ENCODE data around the gene MACF1. TPM values are rescaled to one million over a fixed set of nuclear protein-coding genes. Genes with fewer than 3 reads are reported as not detected.

MACF1 gene
- total and polyA plus RNA-seq, 2 donors (not counting 1 experiment from before 2014, with no cell fraction given) = 64.1 to 159 TPM

GRCh38 chr1:39163469-39163868, 41.0 kb upstream of the MACF1 start:
- Histone ChIP-seq H3K27me3 (replicated peaks in 1 of 4; ENCODE audit: control extremely low read depth in 1 of 4, control insufficient read depth in 3 of 4, insufficient read depth in 4 of 4, low read length in 3 of 4) (no peaks in the 10 kb centered on the region), H3K36me3 (replicated peaks in 1 of 2; ENCODE audit: control extremely low read depth in 1 of 2, control insufficient read depth in 1 of 2, extremely low read depth in 1 of 2, insufficient read depth in 2 of 2, low read length in 1 of 2) (no peaks in the 10 kb centered on the region), H4K20me1 (ENCODE audit: control insufficient read depth, insufficient read depth, low read length, poor library complexity, severe bottlenecking) (no peaks in the 10 kb centered on the region), H3K4me1 (ENCODE audit: control insufficient read depth in 2 of 2, insufficient read depth in 2 of 2, low read length in 2 of 2) (no peaks in the 10 kb centered on the region), H3K27ac (ENCODE audit: low read length in 2 of 2) (no peak overlapping the region), H2AFZ (ENCODE audit: insufficient read depth, low read depth, low read length, poor library complexity, severe bottlenecking) (no peak overlapping the region), H3K9ac (ENCODE audit: low read length) (no peak overlapping the region), H3K79me2 (ENCODE audit: control insufficient read depth, insufficient read depth, low read length) (no peaks in the 10 kb centered on the region), H3K9me3 (ENCODE audit: control extremely low read depth in 1 of 3, control insufficient read depth in 2 of 3, insufficient read depth in 1 of 3, low read length in 2 of 3) (no peaks in the 10 kb centered on the region), H3K4me2 (replicated peaks; ENCODE audit: low read depth, low read length, poor library complexity, severe bottlenecking) (no peak overlapping the region), H3K4me3 (ENCODE audit: control extremely low read depth in 1 of 5, extremely low read depth in 1 of 5, insufficient read depth in 1 of 5, low read depth in 2 of 5, low read length in 4 of 5) (no peak overlapping the region)
- ChIA-PET POLR2A (no interaction called here), CTCF (no interaction called here)
- Mint-ChIP-seq H3K4me1 (no peaks in the 10 kb centered on the region), H3K4me3 (no peak overlapping the region), H3K27me3 (peaks cover 8% of the 10 kb centered on the region), H3K9me3 (ENCODE audit: insufficient read depth) (no peaks in the 10 kb centered on the region), H3K27ac (no peak overlapping the region)
- DNase-seq = no peak
- TF ChIP-seq EZH2 (IDR thresholded peaks at IDR 0.05; ENCODE audit: borderline replicate concordance, insufficient read depth, low read depth, low read length, poor library complexity, severe bottlenecking) (no peak), CTCF (IDR thresholded peaks at IDR 0.05) (no peak)
- intact Hi-C loops (cut with micrococcal nuclease) = no loop called here
- ATAC-seq (ENCODE audit: low read depth) = no peak

- intact Hi-C loops (cut with micrococcal nuclease) = no loop called here
- no peaks in the 10 kb centered on the region for H3K4me1 ChIP-seq (ENCODE audit: control insufficient read depth in 2 of 2, insufficient read depth in 2 of 2, low read length in 2 of 2)
- H3K4me3 Mint-ChIP-seq = no peak overlapping the region
- no peaks in the 10 kb centered on the region for H3K79me2 ChIP-seq (ENCODE audit: control insufficient read depth, insufficient read depth, low read length)
- H3K27ac Mint-ChIP-seq = no peak overlapping the region
- H3K36me3 ChIP-seq (replicated peaks in 1 of 2; ENCODE audit: control extremely low read depth in 1 of 2, control insufficient read depth in 1 of 2, extremely low read depth in 1 of 2, insufficient read depth in 2 of 2, low read length in 1 of 2) = no peaks in the 10 kb centered on the region
- no peak overlapping the region for H3K4me3 ChIP-seq (ENCODE audit: control extremely low read depth in 1 of 5, extremely low read depth in 1 of 5, insufficient read depth in 1 of 5, low read depth in 2 of 5, low read length in 4 of 5)
- H2AFZ ChIP-seq (ENCODE audit: insufficient read depth, low read depth, low read length, poor library complexity, severe bottlenecking) = no peak overlapping the region
- peaks cover 8% of the 10 kb centered on the region for H3K27me3 Mint-ChIP-seq
- ChIA-PET POLR2A (no interaction called here), CTCF (interaction anchor here (0.6 to 1.2 kb wide), 3 partner anchors 27 to 94 kb away, joined by 3 read pairs; no protein-coding TSS in a partner anchor)
- H3K9ac ChIP-seq (ENCODE audit: low read length) = no peak overlapping the region
- no peak overlapping the region for H3K4me2 ChIP-seq (replicated peaks; ENCODE audit: low read depth, low read length, poor library complexity, severe bottlenecking)
- no peaks in the 10 kb centered on the region for H3K27me3 ChIP-seq (replicated peaks in 1 of 4; ENCODE audit: control extremely low read depth in 1 of 4, control insufficient read depth in 3 of 4, insufficient read depth in 4 of 4, low read length in 3 of 4)
- H4K20me1 ChIP-seq (ENCODE audit: control insufficient read depth, insufficient read depth, low read length, poor library complexity, severe bottlenecking) = no peaks in the 10 kb centered on the region
- H3K9me3 ChIP-seq (ENCODE audit: control extremely low read depth in 1 of 3, control insufficient read depth in 2 of 3, insufficient read depth in 1 of 3, low read length in 2 of 3) = no peaks in the 10 kb centered on the region
- TF ChIP-seq EZH2 (IDR thresholded peaks at IDR 0.05; ENCODE audit: borderline replicate concordance, insufficient read depth, low read depth, low read length, poor library complexity, severe bottlenecking) (no peak), CTCF (IDR thresholded peaks at IDR 0.05) (no peak)
- no peaks in the 10 kb centered on the region for H3K4me1 Mint-ChIP-seq
- no peaks in the 10 kb centered on the region for H3K9me3 Mint-ChIP-seq (ENCODE audit: insufficient read depth)
- DNase-seq = no peak
- no peak overlapping the region for H3K27ac ChIP-seq (ENCODE audit: low read length in 2 of 2)
- ATAC-seq (ENCODE audit: low read depth) = no peak
Measured at GRCh38 chr1:39164256-39164655, 40.2 kb upstream of the MACF1 start.
